Stomach (tissue), 9 donors: Measurements from ENCODE around the gene TAF4. TPM values are rescaled to one million over a fixed set of nuclear protein-coding genes. Genes with fewer than 3 reads are reported as not detected.

Experiments used
- DNase-seq, 2 donors: peaks; one replicate each; pipeline versions ENCODE4 v3.0.0 to v3.0.0-alpha.2; 2013 to 2019
- H3K27ac ChIP-seq, 5 donors: fragments of 200-600 bp in 4 of 5; sonication (generic) in 4 of 5; one replicate each; pipeline ENCODE4 v1.5.1; 2013 to 2019; ENCODE audit warnings: mild to moderate bottlenecking in 1 of 5, moderate library complexity in 1 of 5
- H3K27me3 ChIP-seq, 3 donors: fragments of 200-600 bp; sonication (generic); one replicate each; pipeline ENCODE4 v1.5.1; 2017 to 2019; ENCODE audit warnings: mixed run types in 1 of 3
- H3K36me3 ChIP-seq, 4 donors: fragments of 200-600 bp; sonication (generic); 1 replicate in 3 of 4; 2 replicates in 1 of 4; pipeline ENCODE4 v1.5.1; 2016 to 2019
- H3K4me1 ChIP-seq, 4 donors: fragments of 200-600 bp; sonication (generic); one replicate each; pipeline ENCODE4 v1.5.1; 2016 to 2019
- H3K4me3 ChIP-seq, 4 donors: fragments of 200-600 bp; sonication (generic) in 3 of 4; one replicate each; pipeline ENCODE4 v1.5.1; 2016 to 2019; ENCODE audit warnings: mild to moderate bottlenecking in 1 of 4
- H3K9me3 ChIP-seq, 4 donors: fragments of 200-600 bp; sonication (generic); one replicate each; pipeline ENCODE4 v1.5.1; 2016 to 2019
- CTCF ChIP-seq, 7 experiments: fragments of 450-650 bp in 4 of 7; fragments of 200-600 bp in 3 of 7; sonication (generic) in 3 of 7; IDR thresholded peaks; one replicate each; pipeline ENCODE4 v1.5.1; 2016 to 2019; ENCODE audit warnings: antibody characterized with exemption in 7 of 7, control low read depth in 2 of 7, mild to moderate bottlenecking in 1 of 7
- EP300 ChIP-seq: sonication (generic); formaldehyde crosslinking; IDR thresholded peaks from one replicate; pipeline ENCODE4 v1.6.1; 2017; ENCODE audit warnings: antibody characterized with exemption
- POLR2A ChIP-seq, 4 donors: fragments of 450-650 bp; IDR thresholded peaks; one replicate each; pipeline ENCODE4 v1.6.1; 2016; ENCODE audit warnings: antibody characterized with exemption in 4 of 4, control low read depth in 2 of 4, mild to moderate bottlenecking in 1 of 4, moderate library complexity in 1 of 4
- POLR2AphosphoS5 ChIP-seq, 3 donors: sonication (generic); formaldehyde crosslinking; IDR thresholded peaks; one replicate each; pipeline ENCODE4 v1.6.1; 2016; ENCODE audit warnings: antibody characterized with exemption in 3 of 3
- WGBS, 5 donors: extraction: QIAGEN DNeasy Blood & Tissue Kit in 3 of 5; methylation state at CpG; one replicate each; pipeline versions ENCODE4 v1.1.5 to v1.1.7; 2013 to 2018; 5-methylcytosine and 5-hydroxymethylcytosine counted together
- intact Hi-C: fragments of 100-400 bp; cut with DNase I; formaldehyde crosslinking; loops from one replicate; pipeline ENCODE4 v1.15.1; 2023; ENCODE audit warnings: low total_unique reads
- polyA plus RNA-seq, 3 donors: library from polyadenylated mRNA; stranded (reverse); fragments of 200-250 nt; gene quantifications; one replicate each; pipeline ENCODE4 v1.2.3, GENCODE V29; 2013
- total RNA-seq, 5 donors: library from RNA; depleted of rRNA; stranded (reverse); fragments of >200 nt; gene quantifications; one replicate each; pipeline versions ENCODE4 v1.1.0 to v1.2.3, GENCODE V29; 2014 to 2016
- donor health status: healthy with polysubstance abuse.
- donor health status: Bipolar disorder and iron deficiency.
- donor health status: healthy.

The TAF4 gene
- total and polyA plus RNA-seq, 8 donors = 3.2 to 33.9 (median 11.2) TPM

- no peak overlapping the region for H3K4me3 ChIP-seq
- H3K9me3 ChIP-seq = no peaks in the 10 kb centered on the region
- intact Hi-C loops = no loop called here
- H3K4me1 ChIP-seq = no peaks in the 10 kb centered on the region
- DNase-seq = no peak
- 87 to 90% (median 89%) methylated on average over 24 to 29 of the region's 29 CpGs for WGBS, 5 donors
- H3K27me3 ChIP-seq = peaks cover 0 to 51% (median 9%) of the 10 kb centered on the region in 3 donors
- no peaks in the 10 kb centered on the region for H3K36me3 ChIP-seq
- H3K27ac ChIP-seq = no peak overlapping the region
- TF ChIP-seq POLR2A (IDR thresholded peaks at IDR 0.05) = no peak
- no peak for TF ChIP-seq EP300
- TF ChIP-seq POLR2AphosphoS5 (IDR thresholded peaks at IDR 0.05) = no peak
- no peak for TF ChIP-seq CTCF (IDR thresholded peaks at IDR 0.05)
Observed at GRCh38 chr20:61936701-61937131, 129.0 kb downstream of the TAF4 start.

GRCh38 chr20:61935926-61936700, 129.6 kb downstream of the TAF4 start:
- Histone ChIP-seq H3K4me1 (no peaks in the 10 kb centered on the region), H3K36me3 (no peaks in the 10 kb centered on the region), H3K9me3 (no peaks in the 10 kb centered on the region), H3K27me3 (peaks cover 0 to 55% (median 9%) of the 10 kb centered on the region in 3 donors), H3K4me3 (no peak overlapping the region), H3K27ac (no peak overlapping the region)
- TF ChIP-seq POLR2AphosphoS5 (IDR thresholded peaks at IDR 0.05) (no peak), POLR2A (IDR thresholded peaks at IDR 0.05) (no peak), EP300 (no peak), CTCF (IDR thresholded peaks at IDR 0.05) (no peak)
- intact Hi-C loops = no loop called here
- WGBS, 5 donors = 79 to 87% (median 85%) methylated on average over 12 to 14 of the region's 14 CpGs
- DNase-seq = no peak

DNA sequence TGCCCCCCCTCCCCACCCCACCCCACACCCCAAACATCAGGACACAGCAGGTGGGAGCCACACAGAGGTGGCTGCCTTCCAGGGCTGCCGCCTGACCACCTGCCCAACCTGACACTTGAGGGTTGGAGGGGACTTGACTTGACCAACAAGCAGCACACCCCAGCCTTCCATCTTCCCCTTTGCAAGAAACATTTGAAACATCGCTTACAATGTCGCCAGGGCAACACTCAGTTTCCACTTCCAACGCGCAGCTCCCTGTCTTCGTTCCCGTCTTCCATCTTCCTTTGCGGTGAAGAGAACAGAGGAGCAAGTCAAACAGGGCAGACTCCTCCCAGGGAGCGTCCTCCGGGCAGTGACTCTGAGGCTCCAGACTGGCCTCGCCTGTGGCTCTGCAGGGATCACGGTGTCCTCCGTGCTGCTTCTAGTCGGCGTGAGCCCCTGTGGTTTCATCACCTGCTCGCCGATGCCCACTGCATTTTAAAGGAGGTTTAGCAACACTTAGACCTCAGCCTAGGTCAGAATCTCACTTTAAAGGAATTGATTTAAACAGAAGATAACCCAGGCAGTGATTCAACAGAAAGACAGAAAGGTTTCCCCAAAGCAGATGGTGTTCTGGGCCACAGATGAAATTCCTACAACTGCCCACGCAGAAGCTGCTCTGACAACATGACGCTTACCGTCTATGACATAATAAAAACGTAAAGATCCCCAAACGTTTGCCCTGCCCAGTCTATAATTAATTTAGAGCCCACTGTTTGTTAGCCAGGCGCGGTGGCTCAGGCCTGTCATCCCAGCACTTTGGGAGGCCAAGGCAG, 130.8 kb downstream of the TAF4 start:
- no peaks in the 10 kb centered on the region for H3K36me3 ChIP-seq
- no peak overlapping the region for H3K27ac ChIP-seq
- no peak for DNase-seq
- 48 to 57% (median 53%) methylated on average over 23 to 24 of the region's 24 CpGs for WGBS, 5 donors
- H3K27me3 ChIP-seq = peaks cover 0 to 55% (median 9%) of the 10 kb centered on the region in 3 donors
- H3K4me1 ChIP-seq = no peaks in the 10 kb centered on the region
- intact Hi-C loops = no loop called here
- TF ChIP-seq CTCF (IDR thresholded peaks at IDR 0.05) (no peak), POLR2AphosphoS5 (IDR thresholded peaks at IDR 0.05) (no peak), EP300 (no peak)
- no peaks in the 10 kb centered on the region for H3K9me3 ChIP-seq
- no peak overlapping the region for H3K4me3 ChIP-seq

GRCh38 chr20:61933951-61934715, 131.5 kb downstream of the TAF4 start:
- no peak for DNase-seq
- no peaks in the 10 kb centered on the region for H3K9me3 ChIP-seq
- TF ChIP-seq POLR2AphosphoS5 (IDR thresholded peaks at IDR 0.05) (no peak), CTCF (IDR thresholded peaks at IDR 0.05) (no peak), EP300 (no peak), POLR2A (IDR thresholded peaks at IDR 0.05) (no peak)

More at GRCh38 chr20:61933951-61934715, 131.5 kb downstream of the TAF4 start:
- intact Hi-C loops = no loop called here
- H3K4me1 ChIP-seq = no peaks in the 10 kb centered on the region
- peaks cover 0 to 52% (median 9%) of the 10 kb centered on the region in 3 donors for H3K27me3 ChIP-seq
- 62 to 82% (median 78%) methylated on average over 14 to 36 of the region's 36 CpGs for WGBS, 5 donors
- H3K27ac ChIP-seq = no peak overlapping the region
- no peaks in the 10 kb centered on the region for H3K36me3 ChIP-seq
- H3K4me3 ChIP-seq = no peak overlapping the region
